ENCODE results near the gene COMT.

COMT gene

DNA sequence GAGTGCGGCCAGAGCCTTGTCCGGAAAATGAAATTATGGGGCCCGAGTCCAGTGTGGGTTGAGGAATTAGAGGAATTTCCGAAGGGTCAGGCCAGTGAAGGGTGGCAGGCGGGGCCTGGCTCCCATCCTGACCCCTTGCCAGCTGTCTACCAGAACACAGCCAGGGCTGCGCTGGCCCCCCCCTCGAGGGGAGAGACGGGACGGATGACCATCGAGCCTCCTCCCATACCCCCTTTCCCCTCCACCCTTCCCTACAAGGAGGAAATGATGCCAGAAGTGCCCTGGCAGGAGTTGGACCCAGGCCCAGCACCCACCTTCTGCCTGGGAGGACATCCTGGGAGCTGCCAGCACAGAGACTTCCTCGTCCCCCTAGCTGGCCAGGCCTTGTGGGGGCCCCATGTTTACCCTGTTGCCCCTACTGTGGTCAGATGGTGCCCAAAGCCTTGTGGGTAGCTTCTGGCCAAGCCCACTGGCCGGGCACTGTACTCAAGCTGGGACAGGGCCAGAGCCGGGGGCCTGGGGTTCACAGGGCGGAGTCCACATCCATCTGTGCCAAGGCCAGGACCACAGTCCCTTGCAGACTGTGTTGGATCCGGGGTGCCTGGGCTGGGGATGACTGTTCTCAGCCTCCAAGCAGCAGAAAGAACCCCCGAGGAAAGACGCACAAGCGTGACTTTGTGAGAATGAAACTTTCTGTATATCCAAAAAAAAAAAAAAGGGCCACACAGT lies 54.2 kb downstream of the COMT start:
- DNase-seq (ENCODE audit: low spot score) = no peak

DNA sequence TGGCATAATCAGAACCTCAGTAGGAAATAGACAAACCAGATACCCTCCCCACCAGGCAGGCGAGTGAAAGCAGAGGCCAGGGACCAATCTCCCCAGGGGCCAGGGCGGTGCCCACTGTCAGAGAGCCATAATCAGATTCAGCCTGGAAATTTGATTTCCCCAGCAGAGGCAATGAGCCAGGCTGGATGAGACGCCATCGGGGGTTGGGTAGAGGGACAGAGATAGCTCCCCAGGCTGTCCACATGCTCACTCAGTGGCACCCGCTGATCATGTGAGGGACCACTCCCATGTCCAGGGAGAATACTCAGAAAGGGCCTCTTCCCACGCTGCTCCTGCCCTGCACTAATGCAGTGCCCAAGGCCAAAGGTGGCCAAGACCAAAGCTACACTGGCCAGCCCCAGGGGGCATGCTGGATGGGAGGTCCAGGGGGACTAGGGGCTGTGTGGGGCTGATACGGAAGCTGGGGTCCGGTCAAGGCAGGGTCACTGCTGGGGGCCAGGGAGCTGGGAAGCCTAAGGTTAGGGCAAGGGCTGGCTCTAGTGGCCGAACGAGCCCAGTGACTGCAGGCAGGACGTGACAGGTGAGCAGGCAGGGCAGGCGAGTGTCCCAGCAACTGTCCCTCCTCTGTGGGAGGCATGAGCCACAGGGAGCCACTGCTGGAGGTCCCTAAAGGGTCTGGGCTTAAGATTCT lies 55.3 kb downstream of the COMT start:
- no peak for DNase-seq (ENCODE audit: low spot score)

DNA sequence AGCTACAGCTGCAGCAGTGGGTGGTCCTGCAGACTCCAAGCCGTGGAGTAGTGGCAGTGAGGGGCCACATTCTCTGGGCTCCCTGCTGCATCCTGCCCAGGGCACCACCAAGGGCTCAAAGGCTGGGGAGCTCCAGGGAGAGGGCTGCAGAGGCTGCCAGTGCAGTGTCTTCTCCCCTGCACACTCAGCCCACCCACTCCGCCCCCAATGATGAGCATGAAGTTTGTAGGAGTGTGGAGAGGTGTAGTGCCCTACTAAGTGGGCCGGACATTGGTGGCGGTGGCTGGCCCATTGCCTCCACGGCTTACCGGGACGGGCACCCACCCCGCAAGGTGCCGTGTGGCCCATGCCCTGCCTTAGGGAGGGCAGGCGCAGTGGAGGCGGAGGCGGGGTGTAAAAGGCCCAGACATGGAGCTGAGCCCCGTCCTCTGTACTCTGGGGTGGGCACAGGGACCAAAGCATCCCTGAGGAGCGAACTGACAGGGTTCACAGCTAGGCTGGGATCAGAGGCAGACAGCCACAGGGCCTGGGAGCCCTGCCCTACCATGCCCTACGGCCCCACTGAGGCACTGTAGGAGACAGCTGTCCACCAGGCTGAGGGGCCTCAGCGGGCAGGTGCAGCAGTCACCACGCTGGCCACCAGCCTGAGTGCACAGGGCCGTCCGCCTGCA lies 56.1 kb downstream of the COMT start:
- no peak for DNase-seq (ENCODE audit: low spot score)

DNA sequence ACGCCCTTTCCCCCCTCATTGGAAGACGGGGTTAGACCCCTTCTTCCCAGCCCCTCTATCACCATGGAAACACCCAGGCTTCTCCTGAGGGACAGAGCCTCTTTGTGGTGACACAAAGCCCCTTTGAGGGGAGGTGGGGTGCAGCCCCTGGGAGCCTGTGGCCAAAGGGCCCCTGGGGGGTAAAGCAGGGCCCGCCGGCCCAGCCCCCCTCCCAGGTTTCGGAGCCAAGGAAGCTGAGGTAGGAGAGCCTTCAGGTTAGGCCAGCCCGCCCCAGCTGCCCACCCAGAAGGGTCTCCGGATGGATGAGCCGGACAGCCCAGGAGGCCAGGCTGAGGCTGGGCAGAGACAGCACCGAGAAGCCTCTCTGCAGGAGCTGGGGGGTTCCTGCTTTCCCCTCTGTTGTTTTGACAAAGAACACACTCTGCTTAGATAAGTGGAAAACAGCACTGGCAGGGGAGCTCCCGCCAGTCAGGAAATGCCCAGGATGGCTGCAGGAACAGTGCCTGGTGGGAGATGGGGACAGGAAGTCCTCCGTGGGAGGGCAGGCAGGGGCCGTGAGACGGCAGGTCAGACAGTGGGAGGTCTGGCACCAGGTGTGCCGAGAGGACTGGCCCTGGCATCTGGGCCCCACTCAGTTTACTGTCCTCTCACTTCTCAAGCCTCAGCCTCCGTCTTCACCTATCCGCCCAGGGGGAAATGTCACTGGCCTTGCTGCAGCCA lies 56.8 kb downstream of the COMT start:
- no peak for DNase-seq (ENCODE audit: low spot score)

DNA sequence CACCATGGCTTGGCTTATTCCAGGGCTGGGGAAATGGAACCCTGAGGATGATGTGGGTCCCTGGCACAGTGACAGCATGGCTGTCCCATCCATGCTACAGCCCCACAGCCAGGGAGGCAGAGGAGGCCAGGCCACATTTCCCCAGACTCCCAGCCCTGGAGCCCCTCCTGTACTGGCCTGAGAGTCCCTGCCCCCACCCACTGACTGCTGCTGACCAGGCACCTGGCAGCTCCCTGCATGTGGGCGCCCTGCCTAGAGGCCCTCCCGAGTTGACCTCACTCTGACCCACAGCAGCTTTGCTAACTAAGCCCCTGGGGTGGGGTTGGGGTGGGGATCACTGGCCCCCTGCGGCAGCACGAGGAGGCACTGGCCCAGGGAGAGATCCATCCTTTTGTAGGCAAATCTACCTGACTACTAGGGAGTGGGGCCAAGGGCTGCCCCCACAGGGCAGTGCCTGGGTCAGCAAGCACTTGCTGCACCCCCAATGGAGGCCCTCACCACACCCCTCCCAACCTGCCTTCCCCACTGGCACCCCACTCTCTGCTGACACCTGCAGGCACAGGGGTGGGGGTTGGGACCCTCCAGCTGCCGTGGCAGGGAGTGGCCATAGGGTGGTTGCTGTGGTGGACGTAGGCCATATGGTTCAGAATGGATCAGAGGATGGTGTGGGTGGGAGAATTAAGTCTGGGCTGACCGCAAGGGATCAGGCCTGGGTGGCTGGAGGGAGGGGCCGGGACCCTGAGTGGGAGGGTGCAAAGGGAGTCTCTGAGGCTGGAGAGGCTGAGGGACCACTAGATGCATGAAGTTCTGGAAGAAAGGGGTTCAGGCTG lies 57.6 kb downstream of the COMT start:
- no peak for DNase-seq (ENCODE audit: low spot score)

DNA sequence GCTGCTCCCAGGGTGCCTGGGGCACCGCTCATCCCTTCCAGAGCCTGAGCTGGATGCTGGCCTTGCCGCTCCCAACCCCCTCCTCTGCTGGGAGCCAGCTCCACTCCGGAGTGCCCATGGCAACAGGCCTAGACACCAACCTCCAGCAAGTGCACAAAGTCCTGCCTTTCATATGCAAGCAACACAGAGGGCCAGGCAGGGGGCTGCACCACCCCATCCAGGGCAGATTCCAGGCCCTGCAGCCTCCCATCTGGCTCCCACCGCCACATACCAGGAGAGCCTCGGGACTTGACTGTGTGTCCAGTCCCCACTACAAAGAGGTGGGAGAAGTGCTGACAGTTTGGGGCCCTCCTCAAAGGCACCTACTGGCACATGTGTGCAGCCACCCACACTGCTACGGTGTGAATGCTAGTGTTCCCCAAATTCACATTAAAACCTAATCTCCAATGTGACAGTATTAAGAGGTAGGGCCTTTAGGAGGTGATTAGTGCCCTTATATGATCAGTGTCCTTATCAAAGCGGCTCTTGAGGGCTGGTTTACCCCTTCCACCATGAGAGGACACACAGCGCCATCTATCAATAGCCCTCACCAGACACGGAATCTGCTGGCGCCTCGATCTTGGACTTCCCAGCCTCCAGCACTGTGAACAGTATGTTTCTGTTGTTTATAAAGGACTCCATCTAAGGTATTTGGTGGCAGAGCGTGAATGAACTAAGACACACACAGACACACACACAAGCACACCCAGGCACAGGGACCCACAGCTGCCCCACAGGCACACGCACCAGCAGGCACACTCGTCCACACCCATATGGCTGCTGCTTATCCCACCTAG lies 58.9 kb downstream of the COMT start:
- no peak for DNase-seq (ENCODE audit: low spot score)

DNA sequence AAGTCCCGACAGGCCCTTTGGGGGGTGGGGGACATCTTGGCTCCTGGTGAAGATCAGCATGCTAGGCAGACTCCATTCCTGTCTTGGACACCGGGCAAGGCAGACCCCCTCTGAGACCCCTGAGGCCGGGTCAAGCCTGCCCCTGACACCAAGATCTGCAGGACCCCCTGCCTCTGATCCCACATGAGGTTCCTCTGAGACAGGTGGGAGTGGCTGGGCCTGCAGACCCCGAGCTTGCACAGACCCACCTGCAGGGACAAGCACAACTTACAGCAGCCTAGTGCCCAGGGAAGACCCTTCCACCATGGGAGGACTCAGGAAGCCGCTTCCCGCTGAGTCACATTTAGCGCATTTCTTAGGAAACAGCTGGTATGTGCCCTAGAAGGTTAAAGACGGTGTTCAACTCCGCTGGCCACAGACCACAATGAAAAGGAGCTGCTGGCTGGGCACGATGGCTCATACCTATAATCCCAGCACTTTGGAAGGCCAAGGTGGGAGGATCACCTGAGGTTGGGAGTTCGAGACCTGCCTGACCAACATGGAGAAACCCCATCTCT lies 59.6 kb downstream of the COMT start:
- DNase-seq (ENCODE audit: low spot score) = no peak

DNA sequence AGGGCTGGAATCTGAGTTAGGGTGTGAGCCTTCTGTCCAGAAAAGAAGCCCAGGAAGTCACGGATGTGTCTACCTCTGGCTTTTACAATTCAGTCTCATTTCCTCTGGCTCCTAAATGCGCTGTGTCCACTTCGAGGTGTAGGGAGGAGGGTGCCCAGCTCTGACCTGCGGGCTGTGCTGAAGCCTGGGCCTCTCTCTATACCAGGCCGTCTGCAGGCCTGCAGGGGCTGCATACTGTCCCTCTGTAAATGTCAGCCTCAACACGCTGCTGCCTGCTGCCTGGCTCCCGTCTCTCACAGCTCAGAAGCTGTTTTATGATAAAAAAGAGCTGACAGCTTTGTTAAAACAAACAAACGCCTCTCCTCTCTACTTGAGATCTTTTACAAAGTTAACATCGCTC lies 60.6 kb downstream of the COMT start:
- DNase-seq (ENCODE audit: low spot score) = no peak

DNA sequence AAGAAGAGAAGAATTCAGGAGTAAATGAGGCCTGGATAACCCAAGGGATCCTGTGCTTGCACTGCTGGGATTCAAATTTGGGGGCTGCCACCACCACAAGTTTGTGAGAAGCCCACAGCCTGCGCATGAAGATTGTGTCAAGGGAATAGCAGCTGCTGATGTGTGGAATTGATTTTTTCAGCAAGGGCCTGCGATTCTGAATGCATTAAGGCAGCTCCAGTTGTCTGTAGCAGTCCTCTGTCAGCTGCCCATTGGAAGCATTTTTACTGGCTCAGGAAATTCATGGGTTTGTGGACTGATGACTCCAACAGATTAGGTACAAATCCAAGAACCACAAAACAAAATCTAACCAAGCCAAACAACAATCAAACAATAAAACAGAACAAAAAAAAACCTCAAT lies 61.1 kb downstream of the COMT start:
- DNase-seq (ENCODE audit: low spot score) = no peak

DNA sequence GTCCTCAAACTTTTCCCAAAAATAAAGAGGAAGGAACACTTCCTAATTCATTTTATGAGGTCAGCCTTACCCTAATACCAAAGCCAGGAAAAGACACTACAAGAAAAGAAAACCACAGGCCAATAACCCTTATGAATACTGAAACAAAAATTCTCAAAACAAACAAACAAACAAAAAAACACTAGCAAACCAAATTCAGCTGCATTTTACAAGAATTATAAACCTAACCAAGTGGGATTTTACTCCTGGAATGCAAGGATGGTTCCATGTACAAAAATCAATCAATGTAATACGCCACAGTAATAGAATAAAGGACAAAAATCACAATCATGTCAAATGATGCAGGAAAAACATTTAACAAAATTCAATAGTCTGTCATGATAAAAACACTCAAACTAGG lies 61.7 kb downstream of the COMT start:
- no peak for DNase-seq (ENCODE audit: low spot score)

DNA sequence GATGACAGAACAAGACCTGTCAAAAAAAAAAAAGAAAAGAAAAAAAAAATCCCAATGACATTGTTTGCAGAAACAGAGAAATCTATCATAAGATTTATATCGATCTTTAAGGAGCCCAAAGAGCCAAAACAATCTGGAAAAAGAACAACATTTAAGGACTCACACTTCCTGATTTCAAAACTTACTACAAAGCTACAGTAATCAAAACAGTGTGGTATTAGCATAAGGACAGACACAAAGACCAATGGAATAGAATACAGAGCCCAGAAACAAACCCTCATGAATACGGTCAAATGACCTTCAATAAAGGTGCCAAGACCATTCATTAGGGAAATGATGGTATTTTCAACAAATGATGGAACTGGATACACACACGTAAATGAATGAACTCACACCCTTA lies 62.9 kb downstream of the COMT start:
- DNase-seq (ENCODE audit: low spot score) = no peak

DNA sequence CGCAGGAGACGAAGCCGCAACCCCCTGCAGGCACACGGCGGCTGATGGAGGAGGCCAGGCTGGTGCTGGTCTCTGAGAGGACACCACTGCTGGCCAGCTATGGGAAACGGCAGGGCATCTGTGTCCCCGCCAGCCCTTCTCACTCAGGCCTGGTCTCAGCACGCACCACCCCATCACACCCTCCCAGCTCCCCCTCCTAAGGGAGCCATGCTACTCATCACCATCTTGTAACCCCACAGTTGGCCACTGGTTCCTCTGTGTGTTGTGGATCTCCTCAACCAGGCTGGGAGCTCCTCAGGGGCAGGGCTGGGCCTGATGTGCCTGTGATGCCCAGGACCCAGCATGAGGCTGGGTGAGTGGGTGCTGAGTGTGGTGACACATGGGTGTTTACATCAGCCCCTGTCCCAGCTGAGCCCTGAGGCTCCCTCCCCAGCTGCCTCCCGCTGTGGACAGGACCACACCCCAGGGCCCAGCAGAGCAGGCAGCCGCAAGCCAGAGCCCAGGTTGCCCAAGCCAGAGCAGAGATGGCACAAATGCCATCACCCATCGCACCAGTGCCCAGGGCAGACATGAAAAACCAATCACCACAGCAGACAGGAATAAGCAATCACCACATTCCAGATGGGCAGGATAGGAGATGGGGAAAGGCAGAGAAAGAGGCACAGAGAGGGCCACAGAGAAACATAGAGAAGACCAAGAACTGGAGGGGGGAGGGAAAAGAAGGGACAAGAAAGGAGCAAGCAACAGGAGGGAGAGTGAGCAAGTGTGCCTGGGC lies 66.8 kb downstream of the COMT start:
- no peak for DNase-seq (ENCODE audit: low spot score)

DNA sequence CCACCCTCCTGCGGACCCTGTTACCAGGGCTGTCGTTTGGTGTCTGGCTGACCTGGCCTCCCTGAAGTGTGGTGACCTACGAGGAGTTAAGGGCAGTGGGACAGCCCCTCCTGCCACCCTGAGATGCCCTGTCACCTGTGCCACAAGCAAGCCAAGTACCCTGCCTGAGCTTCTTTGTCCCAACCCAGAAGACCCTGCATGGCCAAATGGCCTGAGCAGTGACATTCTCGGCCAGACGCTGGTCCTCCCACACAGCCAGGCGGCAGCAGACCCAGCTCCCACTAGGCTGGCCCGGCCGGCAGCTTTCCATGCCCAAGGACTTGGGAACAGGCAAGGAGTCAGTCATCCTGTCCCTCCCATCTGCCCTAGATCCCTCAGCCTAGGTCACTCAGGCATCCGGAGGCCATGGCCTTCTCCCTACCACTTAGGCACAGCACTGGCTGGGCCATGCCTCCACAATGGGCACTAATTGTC lies 67.5 kb downstream of the COMT start:
- no peak for DNase-seq (ENCODE audit: low spot score)

DNA sequence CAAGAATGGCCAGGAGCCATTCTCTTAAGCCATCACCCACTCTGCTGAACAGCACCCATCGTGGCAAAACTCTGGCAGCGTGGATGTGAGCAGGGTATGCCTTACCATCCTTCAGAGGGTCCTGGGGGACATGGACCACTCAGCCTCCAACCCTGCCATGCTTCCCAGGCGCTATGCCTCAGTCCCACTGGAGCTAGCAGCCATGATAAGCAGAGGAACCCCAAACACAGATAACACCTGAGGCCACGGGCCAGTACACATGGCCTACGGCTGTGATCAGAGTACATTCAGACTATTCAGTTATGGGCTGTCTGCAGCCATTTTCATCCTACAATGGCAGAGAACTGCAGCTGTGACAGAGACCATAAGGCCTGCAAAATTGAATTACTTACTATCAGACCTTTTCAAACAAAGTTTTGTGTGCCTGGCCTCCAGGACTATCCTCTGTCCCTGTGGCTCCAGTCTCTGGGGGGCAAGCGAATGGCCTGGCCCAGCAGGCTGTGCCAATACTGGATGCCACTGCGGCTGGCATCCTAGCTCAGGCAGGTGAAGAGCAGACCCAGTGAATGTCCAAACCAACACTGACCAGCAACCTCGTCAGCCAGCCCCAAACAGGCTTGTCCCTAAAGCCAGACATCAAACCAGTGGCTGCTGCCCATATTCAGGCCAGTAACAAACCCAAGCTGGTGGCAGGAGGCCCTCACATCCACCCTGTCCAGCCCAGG lies 68.2 kb downstream of the COMT start:
- no peak for DNase-seq (ENCODE audit: low spot score)

DNA sequence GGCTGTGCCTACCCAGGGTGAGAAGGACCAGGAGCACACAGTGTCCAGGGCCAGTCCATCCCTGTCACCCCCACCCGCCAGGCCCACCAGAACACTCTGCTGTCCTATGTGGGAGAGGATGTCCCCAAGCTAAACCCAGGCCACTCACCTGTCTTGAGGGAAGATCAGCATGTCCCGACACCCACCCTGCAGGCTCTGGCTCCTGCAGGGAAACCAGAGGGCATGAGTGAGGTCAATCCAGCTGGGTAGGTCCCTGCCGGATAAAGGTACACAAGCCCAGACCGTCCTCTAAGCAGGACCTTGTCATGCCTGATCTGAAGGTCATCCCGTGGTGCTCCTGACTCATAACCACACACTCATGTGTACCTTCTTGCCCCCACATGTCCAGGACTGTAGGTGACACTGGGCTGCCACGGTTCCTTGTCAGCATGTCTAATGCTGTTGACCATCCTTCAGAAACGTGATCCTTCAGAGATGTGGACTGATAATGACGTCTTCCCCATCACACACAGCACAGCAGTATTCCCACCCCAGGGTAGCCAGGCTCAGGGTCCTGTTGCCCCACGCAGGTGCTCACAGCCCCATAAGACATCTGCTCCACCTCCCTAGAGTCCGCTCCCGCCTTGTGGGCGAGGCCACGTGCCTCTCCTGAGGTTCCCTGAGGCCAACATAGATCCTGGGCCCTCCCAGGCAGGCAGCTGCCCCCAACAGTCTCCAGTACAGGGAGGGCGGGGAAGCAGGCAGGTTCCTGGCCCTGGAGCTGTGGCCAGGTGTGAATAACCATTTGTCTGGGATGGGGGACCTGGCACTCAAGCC lies 68.9 kb downstream of the COMT start:
- DNase-seq (ENCODE audit: low spot score) = no peak

DNA sequence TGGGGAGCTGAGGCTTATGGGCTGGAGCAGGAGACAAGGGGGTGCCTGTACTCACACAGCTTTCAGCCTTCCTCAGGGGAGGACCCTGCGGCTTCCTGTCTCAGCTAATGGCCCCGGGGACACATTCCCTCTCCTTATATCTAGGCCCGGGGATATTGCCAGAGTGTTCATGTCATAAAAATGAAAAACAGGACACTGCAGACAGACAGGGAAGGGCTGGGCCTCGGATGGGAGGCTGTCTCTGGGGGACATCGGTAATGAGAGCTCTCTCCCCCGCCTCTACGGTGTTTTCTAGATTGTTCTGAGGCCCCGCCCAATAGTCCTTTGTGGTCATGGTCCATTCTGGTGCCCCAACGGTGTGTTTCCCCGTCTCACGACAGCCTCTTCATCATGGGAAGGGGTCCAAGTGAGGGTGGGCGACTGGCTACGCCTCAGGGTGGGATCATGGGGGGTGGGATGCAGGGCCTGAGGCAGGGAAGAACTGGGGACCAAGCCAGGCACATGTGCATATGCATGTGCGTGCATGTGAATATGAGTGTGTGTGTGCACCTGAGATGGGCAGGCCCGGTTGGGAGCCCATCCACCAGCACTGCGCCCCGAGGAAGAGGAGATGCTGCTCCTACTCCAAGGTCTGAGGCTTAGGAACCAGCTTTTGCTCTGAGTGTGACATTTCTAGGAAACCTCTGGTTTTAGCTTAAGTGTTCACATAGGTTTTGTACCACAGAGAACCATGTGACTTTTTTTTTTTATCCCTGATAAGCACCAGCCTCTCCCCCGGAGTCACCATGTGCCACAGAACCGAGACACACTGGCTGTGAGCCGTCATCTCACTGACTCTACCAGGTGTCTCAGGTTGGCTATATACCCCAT lies 69.8 kb downstream of the COMT start:
- no peak for DNase-seq (ENCODE audit: low spot score)

Measured in NAMALWA (cell line).